ENCODE measurements around the gene HGS. TPM values are rescaled to one million over a fixed set of nuclear protein-coding genes. Genes with fewer than 3 reads are reported as not detected.

Gene HGS
- total and polyA plus RNA-seq, 2 of the 4 experiments (the other 2 are of a cell fraction), result 52.5 to 137 TPM

GRCh38 chr17:81656118-81656743 is 27.6 kb upstream of the HGS start, which contains the start of gene PDE6G:
Gene PDE6G, minus strand, starts transcription at chr17:81656542. Its CDS starts 3,237 bp downstream, at chr17:81653305.
- dilution Hi-C loops (cut with HindIII; ENCODE audit: low sequenced_read_pairs, unreplicated experiment), result no loop called here

More at GRCh38 chr17:81656118-81656743, 27.6 kb upstream of the HGS start, which contains the start of gene PDE6G:
- H3K27me3 ChIP-seq (ENCODE audit: control insufficient read depth, insufficient read depth, low read length), result no peaks in the 10 kb centered on the region
- H3K4me3 ChIP-seq (ENCODE audit: insufficient read depth, low read depth, low read length), result no peak within 1 kb of the TSS
- no peak within 1 kb of the TSS for H3K4ac ChIP-seq (ENCODE audit: low read depth, low read length)
- H3K56ac ChIP-seq (ENCODE audit: extremely low read depth, insufficient read depth, low read length), result no peak within 1 kb of the TSS
- H2BK20ac ChIP-seq (ENCODE audit: low read depth, low read length), result no peak within 1 kb of the TSS
- POLR2A ChIA-PET (ENCODE audit: unreplicated experiment), result no interaction called here
- no peak within 1 kb of the TSS for H3K27ac ChIP-seq (ENCODE audit: insufficient read depth, low read length)
- H4K20me1 ChIP-seq (ENCODE audit: insufficient read depth, low read length), result peaks cover 3% of the 10 kb centered on the region; the same call in 1 of the 2 replicates
- no peaks in the 10 kb centered on the region for H3K9me3 ChIP-seq (ENCODE audit: control insufficient read depth, insufficient read depth, low read length)
- no peak for TF ChIP-seq CEBPB (IDR thresholded peaks at IDR 0.05; ENCODE audit: low read depth, low read length)
- TF ChIP-seq SMC3 (IDR thresholded peaks at IDR 0.05; ENCODE audit: low read depth, low read length), result no peak
- no peak for TF ChIP-seq FOS (IDR thresholded peaks at IDR 0.05; ENCODE audit: low read depth, low read length)
- TF ChIP-seq RFX5 (IDR thresholded peaks at IDR 0.05; ENCODE audit: low read depth, low read length), result no peak
- no peak for TF ChIP-seq CHD1 (IDR thresholded peaks at IDR 0.05; ENCODE audit: low read depth, low read length)
- no peak for TF ChIP-seq RAD21 (IDR thresholded peaks at IDR 0.05; ENCODE audit: low read length)
- TF ChIP-seq NFE2L2 (IDR thresholded peaks at IDR 0.05; ENCODE audit: low read depth, low read length), result no peak
- peaks cover 8% of the 10 kb centered on the region for H3K9me1 ChIP-seq (ENCODE audit: insufficient read depth, low read length)
- H3K9ac ChIP-seq (ENCODE audit: low read depth, low read length), result no peak within 1 kb of the TSS
- H3K4me1 ChIP-seq (ENCODE audit: control insufficient read depth, insufficient read depth, low read length), result peaks cover 6% of the 10 kb centered on the region
- no peak within 1 kb of the TSS for H4K91ac ChIP-seq (ENCODE audit: insufficient read depth, low read depth, low read length)
- intact Hi-C loops (cut with micrococcal nuclease), result no loop called here
- H2BK120ac ChIP-seq (ENCODE audit: low read depth, low read length), result no peak within 1 kb of the TSS
- in situ Hi-C loops (cut with MboI; ENCODE audit: low sequenced_read_pairs), result no loop called here
- no peak within 1 kb of the TSS for H2BK15ac ChIP-seq (ENCODE audit: low read depth, low read length)
- H2AK9ac ChIP-seq (replicated peaks; ENCODE audit: low read depth, low read length, poor library complexity), result no peak within 1 kb of the TSS
- H2AK5ac ChIP-seq (ENCODE audit: low read depth, low read length), result no peak within 1 kb of the TSS
- H3K4me2 ChIP-seq (ENCODE audit: low read depth, low read length), result no peak within 1 kb of the TSS
- H3K36me3 ChIP-seq (ENCODE audit: control insufficient read depth, insufficient read depth, low read length), result no peaks in the 10 kb centered on the region
- no peak within 1 kb of the TSS for H4K5ac ChIP-seq (ENCODE audit: low read depth, low read length)
- CTCF ChIA-PET, result no interaction called here
- H3K14ac ChIP-seq (replicated peaks; ENCODE audit: low read depth, low read length), result no peak within 1 kb of the TSS
- H2BK5ac ChIP-seq (ENCODE audit: low read depth, low read length, poor library complexity, severe bottlenecking), result no peak within 1 kb of the TSS
- 92% methylated on average over 11 of the region's 15 CpGs; no CpG with 5 or more reads in 1 of the 2 experiments for WGBS, 2 experiments (ENCODE audit: extremely low coverage in 2 of 2, insufficient read length in 1 of 2)
- DNase-seq (no peak), ATAC-seq (ENCODE audit: low read depth) (no peak)
- no TSS peak for BruUV-seq (replicated peaks)
- H2AFZ ChIP-seq (replicated peaks; ENCODE audit: low read length, poor library complexity), result peak within 1 kb of the TSS; percentile 32
- no peak within 1 kb of the TSS for H3K23ac ChIP-seq (ENCODE audit: low read depth, low read length)
- no peak within 1 kb of the TSS for H3K18ac ChIP-seq (ENCODE audit: low read depth, low read length)
- no peak within 1 kb of the TSS for H4K8ac ChIP-seq (ENCODE audit: low read depth in 2 of 2, low read length in 2 of 2)
- H3K79me1 ChIP-seq (ENCODE audit: low read depth in 1 of 2, low read length in 2 of 2), result no peaks in the 10 kb centered on the region
